GM19452 (cell line): ENCODE results near the gene CDS2.

Source experiments
- ATAC-seq: cut with Tn5 transposase; IDR thresholded peaks from one replicate; pipeline ENCODE4 v1.9.1; 2021; ENCODE audit not compliant: unreplicated experiment

The CDS2 gene

GRCh38 chr20:5153152-5153467 is 26.3 kb downstream of the CDS2 start:
- ATAC-seq: no peak

- ATAC-seq: no peak
Observed at GRCh38 chr20:5153612-5154542, 27.1 kb downstream of the CDS2 start.

- ATAC-seq: no peak
Observed at GRCh38 chr20:5154543-5154925, 27.7 kb downstream of the CDS2 start.

GRCh38 chr20:5155404-5155803 is 28.6 kb downstream of the CDS2 start:
- no peak for ATAC-seq

- no peak for ATAC-seq
Observed at GRCh38 chr20:5156675-5157448, 30.1 kb downstream of the CDS2 start.

- no peak for ATAC-seq
Observed at GRCh38 chr20:5159928-5160327, 33.1 kb downstream of the CDS2 start.

GRCh38 chr20:5160882-5161281 is 34.1 kb downstream of the CDS2 start:
- ATAC-seq: no peak

GRCh38 chr20:5161536-5162164 is 34.8 kb downstream of the CDS2 start:
- ATAC-seq: no peak

GRCh38 chr20:5164645-5165625 is 38.1 kb downstream of the CDS2 start:
- no peak for ATAC-seq

- ATAC-seq: no peak
Observed at GRCh38 chr20:5168651-5169396, 42.0 kb downstream of the CDS2 start.

- no peak for ATAC-seq
Observed at GRCh38 chr20:5170341-5170740, 43.5 kb downstream of the CDS2 start.

- ATAC-seq: no peak
Observed at GRCh38 chr20:5171064-5171789, 44.4 kb downstream of the CDS2 start.

- no peak for ATAC-seq
Observed at GRCh38 chr20:5171790-5172164, 45.0 kb downstream of the CDS2 start.

GRCh38 chr20:5172167-5172601 is 45.4 kb downstream of the CDS2 start:
- no peak for ATAC-seq

- ATAC-seq: no peak
Observed at GRCh38 chr20:5172903-5173463, 46.2 kb downstream of the CDS2 start.

- no peak for ATAC-seq
Observed at GRCh38 chr20:5173751-5174150, 46.9 kb downstream of the CDS2 start.

GRCh38 chr20:5177071-5177470 is 50.3 kb downstream of the CDS2 start:
- no peak for ATAC-seq

- ATAC-seq: no peak
Observed at GRCh38 chr20:5178046-5178445, 51.2 kb downstream of the CDS2 start.

- no peak for ATAC-seq
Observed at GRCh38 chr20:5180421-5180820, 53.6 kb downstream of the CDS2 start.
